Stimulated activated CD4-positive, alpha-beta T cell treated with anti-CD3 and anti-CD28 coated beads, Interleukin-12 subunit alpha, Interleukin-12 subunit beta, amount 100 ng/mL, for 48 hours (primary cell): Measurements from ENCODE around the gene FNDC3B.
"Not testable (repeated sequence)": the region's sequence is repeated elsewhere in the genome, so short reads cannot be mapped to it uniquely, and the experiment has no call there.

Experiments used
- DNase-seq, 3 donors: peaks; one replicate each; pipeline ENCODE4 v3.0.0-alpha.2; 2020; ENCODE audit warnings: low read depth in 2 of 3, low spot score in 1 of 3

The FNDC3B gene

GRCh38 chr3:172232579-172233212 lies 193.3 kb downstream of the FNDC3B start:
- DNase-seq, result no peak

DNA sequence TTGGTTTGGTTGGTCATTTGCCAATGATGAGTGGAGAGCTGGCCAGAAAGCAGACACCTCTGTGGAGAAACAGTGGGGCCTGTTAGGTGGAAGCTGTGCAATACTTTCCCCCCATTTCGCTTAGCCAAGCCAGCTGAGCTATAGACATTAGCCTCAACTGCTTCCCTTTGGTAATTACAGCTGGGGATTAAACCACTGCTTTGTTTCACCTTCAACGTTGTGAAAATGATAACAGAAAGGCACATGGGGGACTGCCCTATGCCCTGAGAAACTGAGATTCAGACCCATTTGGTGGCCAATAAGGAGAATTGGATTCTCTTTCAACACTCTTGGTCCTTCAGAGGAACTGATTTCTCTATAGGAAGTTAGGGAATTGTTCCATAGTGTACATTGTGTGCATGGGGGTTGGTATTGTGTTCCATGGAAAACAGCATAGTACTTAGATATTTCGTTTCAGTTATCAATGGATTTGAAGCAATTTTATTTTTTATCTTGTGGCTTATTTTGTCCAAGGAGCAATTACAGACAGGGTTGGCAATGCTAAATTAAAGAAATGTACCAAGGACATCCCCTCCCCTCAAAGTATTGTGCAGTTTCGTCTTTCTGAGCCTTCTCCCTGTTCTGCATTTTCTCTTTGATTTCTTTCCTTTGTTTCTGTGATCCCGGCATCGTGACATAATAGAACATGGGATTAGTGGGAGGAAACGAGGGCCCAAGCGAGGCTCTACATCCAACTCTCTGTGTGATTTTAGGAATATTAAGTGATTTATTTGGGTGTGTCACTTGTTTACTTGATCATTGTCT lies 194.3 kb downstream of the FNDC3B start:
- no peak for DNase-seq

DNA sequence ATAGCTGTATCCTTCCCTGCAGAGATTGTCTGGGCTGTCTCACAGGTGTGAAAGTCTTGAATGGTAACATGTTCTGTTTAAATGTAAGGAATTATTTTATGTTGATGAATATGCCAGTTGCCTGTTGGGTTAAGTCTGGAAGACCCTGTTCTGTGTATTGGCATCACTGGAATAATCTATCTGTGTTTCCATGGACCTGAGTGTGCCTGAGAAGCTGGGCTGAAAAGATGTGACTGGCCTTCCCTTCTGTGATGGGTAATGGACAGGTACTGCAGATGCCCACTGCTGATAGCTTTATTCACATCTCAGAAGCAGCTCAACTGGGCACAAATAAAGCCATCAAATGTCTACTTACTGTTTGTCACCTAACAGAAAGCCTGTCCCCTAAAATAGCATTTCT lies 196.3 kb downstream of the FNDC3B start:
- DNase-seq, result no peak

GRCh38 chr3:172236771-172237742 lies 197.7 kb downstream of the FNDC3B start:
- DNase-seq, result no peak

GRCh38 chr3:172238188-172238587 lies 198.8 kb downstream of the FNDC3B start:
- no peak for DNase-seq

GRCh38 chr3:172239218-172239790 lies 199.9 kb downstream of the FNDC3B start:
- DNase-seq, result no peak

DNA sequence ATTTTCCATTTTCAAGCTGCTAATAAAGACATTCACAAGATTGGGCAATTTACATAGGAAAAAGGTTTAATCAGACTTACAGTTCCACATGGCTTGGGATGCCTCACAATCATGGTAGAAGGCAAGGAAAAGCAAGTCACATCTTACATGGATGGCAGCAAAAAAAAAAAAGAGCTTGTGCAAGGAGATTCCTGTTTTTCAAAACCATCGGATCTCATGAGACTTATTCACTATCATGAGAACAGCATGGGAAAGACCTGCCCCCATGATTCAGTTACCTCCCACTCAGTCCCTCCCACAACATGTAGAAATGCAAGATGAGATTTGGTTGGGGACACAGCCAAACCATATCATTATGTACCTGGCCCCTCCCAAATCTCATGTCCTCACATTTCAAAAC lies 202.0 kb downstream of the FNDC3B start:
- DNase-seq, result no peak

DNA sequence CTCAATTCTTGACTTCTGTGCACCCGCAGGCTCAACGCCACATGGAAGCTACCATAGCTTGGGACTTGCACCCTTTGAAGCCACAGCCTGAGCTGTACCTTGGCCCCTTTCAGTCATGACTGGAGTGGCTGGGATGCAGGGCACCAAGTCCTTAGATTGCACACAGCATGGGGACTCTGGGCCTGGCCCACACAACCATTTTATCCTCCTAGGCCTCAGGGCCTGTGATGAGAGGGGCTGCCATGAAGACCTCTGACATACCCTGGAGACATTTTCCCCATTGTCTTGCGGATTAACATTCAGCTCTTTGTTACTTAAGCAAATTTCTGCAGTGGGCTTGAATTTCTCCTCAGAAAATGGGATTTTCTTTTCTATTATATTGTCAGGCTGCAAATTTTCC lies 203.1 kb downstream of the FNDC3B start:
- DNase-seq, result not testable (repeated sequence)

DNA sequence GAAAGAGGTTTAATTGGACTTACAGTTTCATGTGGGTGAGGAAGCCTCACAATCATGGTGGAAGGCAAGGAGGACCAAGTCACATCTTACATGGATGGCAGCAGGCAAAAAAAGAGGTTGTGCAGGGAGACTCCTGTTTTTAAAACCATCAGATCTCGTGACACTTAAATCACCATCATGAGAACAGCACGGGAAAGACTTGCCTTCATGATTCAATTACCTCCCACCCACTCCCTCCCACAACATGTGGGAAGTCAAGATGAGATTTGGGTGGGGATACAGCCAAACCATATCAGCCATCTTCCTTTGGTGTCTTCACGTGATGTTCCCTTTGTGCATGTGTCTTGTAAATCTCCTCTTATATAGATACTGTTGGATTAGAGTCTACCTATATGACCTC lies 204.0 kb downstream of the FNDC3B start:
- DNase-seq, result not testable (repeated sequence)

GRCh38 chr3:172244011-172244410 lies 204.6 kb downstream of the FNDC3B start:
- DNase-seq, result no peak

GRCh38 chr3:172245241-172245640 lies 205.9 kb downstream of the FNDC3B start:
- no peak for DNase-seq

DNA sequence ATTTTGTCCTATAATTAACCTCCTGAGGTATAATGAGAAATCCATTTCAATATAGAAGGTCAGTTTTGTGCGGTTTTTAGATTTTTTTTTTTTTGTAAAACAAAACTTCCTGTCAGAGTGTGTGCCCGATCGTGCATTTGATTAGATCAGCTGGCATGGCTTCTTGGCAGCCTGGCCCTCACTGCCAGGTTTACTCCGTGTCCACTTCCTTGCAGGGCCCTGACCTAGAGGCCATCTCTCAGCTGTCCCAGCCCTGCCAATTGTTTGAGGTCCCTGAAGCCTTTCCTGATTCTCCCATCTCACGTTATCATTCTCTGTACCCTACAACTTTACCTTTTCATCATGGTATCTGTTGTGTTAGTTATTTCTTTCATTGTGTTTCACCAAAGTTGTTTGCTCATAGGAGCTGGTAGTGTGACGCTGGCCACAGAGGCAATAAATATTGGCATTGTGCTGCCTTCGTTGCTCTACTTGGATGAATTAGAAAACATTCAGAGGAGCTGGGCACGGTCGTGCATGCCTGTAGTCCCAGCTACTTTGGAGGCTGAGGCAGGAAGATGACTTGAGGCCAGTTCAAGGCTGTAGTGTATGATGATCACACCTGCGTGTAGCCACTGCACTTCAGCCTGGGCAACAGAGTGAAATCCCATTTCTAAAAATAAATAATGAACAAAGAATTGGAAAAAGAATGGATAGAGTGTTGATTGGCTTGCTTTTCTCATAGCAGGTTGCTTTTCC lies 206.9 kb downstream of the FNDC3B start:
- no peak for DNase-seq

- no peak for DNase-seq
Measured at GRCh38 chr3:172247525-172248274, 208.3 kb downstream of the FNDC3B start.

- no peak for DNase-seq
Measured at GRCh38 chr3:172249039-172249438, 209.7 kb downstream of the FNDC3B start.

DNA sequence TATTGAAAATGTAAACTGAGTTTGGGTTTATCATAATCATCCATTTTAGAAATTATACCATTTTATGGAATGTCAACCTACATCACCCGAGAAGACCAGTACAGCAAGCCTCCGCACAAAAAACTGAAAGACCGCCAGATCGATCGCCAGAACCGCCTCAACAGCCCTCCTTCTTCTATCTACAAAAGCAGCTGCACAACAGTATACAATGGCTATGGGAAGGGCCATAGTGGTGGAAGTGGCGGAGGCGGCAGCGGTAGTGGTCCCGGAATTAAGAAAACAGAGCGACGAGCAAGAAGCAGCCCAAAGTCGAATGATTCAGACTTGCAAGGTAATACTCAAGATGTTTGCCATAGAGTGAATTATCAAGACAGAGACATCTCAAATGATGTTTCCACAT lies 211.8 kb downstream of the FNDC3B start:
- no peak for DNase-seq

- DNase-seq, result no peak
Measured at GRCh38 chr3:172253200-172253599, 213.8 kb downstream of the FNDC3B start.

DNA sequence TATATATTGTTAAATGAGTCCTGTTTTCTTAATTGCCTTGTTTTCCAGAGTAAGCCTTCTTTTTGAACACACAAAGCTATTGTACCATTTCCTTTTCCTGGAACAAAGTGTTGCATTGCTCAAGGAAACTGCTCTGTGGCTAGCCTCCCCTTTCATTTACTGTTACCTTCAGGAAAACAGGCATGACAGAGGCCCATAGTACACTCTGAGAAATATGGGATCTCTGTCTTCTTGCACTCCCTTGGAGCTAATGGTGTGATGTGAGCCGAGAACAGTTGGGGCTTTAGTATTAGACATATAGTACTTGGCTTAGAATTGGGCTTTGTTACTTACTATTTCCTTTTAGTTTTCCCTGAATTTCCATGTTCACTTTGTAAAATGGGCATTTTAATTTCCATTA lies 215.2 kb downstream of the FNDC3B start:
- DNase-seq, result no peak

GRCh38 chr3:172255321-172255720 lies 215.9 kb downstream of the FNDC3B start:
- not testable (repeated sequence) for DNase-seq

DNA sequence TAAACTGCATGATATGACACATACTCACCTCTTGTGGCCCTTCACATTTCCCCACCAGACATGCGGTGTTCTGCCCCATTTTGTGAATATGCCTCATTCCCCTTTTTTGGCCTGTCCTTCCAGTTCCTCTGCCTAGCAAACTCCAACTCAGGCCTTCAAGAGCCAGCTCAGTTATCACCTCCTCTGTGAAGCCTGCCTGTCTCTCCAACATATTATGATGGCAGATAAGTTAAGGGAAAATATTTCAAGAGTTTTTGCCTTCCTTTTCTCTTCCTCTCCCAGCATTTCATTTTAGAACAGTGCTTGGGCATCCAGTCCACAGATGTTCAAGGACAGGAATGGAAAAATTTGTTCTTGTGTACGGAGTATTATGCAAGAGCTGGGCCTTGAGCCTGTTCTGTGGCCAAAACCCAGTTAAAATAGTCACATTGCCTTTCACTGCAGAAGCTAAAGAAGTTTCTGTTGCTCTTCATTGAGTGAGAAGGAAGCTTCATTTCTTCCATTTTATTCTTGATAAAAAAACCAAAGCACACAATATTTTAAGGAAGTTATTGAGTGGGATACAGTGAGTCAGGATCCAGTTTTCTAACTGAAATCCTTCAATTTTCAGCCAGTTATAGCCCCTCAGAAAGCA lies 216.8 kb downstream of the FNDC3B start:
- no peak for DNase-seq
